HG03135 (cell line): ENCODE measurements around the gene AGTPBP1.
"Not testable (repeated sequence)": the region's sequence is repeated elsewhere in the genome, so short reads cannot be mapped to it uniquely, and the experiment has no call there.

Source experiments
- ATAC-seq: cut with Tn5 transposase; IDR thresholded peaks from one replicate; pipeline ENCODE4 v1.9.1; 2021; ENCODE audit warnings: mild to moderate bottlenecking, moderate library complexity; ENCODE audit not compliant: unreplicated experiment

AGTPBP1 gene

DNA sequence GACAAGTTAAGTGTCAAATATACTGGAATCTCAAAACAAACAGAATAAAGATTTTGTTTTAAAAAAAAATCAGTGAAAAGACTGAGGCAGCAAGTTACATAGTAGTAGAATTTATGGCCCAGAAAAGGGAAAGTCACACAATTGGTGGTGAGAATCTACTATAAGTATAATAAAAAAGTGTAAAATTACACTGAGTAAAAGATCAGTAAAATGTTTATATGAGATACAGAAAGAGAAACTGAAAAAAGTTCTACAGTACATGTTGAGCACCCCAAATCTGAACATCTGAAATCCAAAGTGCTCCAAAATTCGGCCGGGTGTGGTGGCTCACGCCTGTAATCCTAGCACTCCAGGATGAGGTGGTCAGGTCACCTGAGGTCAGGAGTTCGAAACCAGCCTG is 15.0 kb downstream of the AGTPBP1 start:
- ATAC-seq: no peak

- no peak for ATAC-seq
Measured at GRCh38 chr9:85723215-85723614, 18.5 kb downstream of the AGTPBP1 start.

DNA sequence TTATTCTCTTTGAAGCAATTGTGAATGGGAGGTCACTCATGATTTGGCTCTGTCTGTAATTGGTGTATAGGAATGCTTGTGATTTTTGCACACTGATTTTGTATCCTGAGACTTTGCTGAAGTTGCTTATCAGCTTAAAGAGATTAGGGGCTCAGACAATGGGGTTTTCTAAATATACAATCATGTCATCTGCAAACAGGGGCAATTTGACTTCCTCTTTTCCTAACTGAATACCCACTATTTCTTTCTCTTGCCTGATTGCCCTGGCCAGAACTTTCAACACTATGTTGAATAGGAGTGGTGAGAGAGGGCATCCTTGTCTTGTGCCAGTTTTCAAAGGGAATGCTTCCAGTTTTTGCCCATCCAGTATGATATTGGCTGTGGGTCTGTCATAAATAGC is 22.3 kb downstream of the AGTPBP1 start:
- not testable (repeated sequence) for ATAC-seq

DNA sequence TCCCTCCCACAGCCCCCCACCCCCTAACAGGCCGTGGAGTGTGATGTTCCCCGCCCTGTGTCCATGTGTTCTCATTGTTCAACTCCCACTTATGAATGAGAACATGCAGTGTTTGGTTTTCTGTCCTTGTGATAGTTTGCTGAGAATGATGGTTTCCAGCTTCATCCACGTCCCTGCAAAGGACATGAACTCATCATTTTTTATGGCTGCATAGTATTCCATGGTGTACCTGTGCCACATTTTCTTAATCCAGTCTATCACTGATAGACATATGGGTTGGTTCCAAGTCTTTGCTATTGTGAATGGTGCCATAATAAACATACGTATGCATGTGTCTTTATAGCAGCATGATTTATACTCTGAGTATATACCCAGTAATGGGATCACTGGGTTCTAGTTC is 23.9 kb downstream of the AGTPBP1 start:
- ATAC-seq: not testable (repeated sequence)

DNA sequence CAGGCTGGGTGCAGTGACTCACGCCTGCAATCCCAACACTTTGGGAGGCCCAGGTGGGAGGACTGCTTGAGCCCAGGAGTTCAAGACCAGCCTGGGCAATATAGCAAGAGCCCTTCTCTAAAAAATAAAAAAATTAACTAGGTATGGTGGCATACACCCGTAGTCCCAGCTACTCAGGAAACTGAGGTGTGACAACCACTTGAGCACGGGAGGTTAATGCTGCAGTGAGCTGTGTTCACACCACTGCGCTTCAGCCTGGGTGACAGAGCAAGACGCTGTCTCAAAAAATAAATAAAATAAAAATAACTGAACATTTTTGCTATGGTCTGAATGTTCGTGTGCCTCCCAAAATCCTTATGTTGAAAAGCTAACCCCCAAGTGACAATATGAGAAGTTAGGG is 24.5 kb downstream of the AGTPBP1 start:
- no peak for ATAC-seq

- peak; percentile 66 for ATAC-seq
Measured at GRCh38 chr9:85716031-85716877, 25.5 kb downstream of the AGTPBP1 start.

DNA sequence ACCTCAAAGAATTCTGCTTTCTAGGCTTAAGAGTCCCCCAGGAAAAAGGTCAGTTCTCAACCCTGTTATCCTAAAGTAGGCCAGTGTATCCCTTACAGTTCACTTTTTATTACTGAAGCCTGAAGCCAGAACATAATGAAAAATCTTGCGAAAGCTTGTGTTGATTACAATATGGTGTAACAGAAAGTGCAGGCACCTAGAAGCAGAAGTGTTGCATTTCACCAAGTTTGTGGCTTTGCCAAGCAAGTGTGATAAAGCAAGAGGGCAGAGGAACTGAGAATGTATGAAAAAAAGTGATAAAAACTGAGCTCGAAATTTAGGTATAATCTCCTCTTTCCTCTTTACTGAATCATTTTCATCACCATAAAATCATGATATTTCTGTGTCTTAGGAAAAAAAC is 26.2 kb downstream of the AGTPBP1 start:
- peak; percentile 58 for ATAC-seq

GRCh38 chr9:85713897-85714296 is 27.9 kb downstream of the AGTPBP1 start:
- no peak for ATAC-seq

- no peak for ATAC-seq
Measured at GRCh38 chr9:85704744-85705143, 37.0 kb downstream of the AGTPBP1 start.

DNA sequence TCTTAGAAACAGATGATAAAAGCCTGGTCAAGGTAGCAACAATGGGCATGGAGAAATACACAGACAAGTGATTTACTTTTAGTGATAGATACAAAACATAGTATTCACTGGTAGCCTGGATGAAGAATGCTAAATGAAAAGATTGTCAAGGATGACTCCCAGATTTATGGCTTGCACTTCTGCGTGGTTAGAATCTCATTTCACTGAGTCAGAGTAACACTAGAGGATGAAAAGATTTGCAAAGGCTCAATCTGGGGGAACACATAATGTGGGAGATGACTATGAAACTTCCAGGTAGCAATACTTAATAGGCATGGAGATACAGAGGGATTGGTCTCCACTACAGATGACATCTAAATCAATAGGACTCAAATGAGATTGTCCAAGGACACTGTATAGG is 38.4 kb downstream of the AGTPBP1 start:
- ATAC-seq: no peak

DNA sequence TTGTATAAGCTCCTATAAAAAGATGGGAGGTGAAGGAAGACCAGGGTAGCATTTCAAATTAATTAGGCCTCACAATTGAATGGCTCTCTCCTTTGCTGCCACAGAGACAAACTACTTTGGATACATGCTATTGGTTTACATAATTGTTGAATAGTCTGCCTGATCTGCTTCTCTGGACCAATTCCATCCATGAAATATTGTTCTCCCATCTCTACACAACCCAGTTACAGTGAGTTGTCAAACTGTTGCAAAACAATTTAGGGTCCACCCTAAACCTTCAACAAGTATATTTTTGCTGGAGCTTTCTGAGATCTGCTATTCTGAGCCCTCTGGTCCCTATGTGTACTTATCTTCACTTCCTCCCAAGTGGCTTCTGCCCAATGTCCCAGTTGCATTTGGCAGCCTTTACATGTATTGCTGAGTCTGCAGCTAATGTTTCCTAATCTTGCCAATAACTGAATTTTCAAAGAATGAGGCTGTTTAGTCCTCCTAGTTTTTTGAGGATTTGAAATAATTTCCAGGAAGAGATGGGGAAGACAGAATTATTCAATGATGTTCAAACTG is 38.9 kb downstream of the AGTPBP1 start:
- no peak for ATAC-seq

DNA sequence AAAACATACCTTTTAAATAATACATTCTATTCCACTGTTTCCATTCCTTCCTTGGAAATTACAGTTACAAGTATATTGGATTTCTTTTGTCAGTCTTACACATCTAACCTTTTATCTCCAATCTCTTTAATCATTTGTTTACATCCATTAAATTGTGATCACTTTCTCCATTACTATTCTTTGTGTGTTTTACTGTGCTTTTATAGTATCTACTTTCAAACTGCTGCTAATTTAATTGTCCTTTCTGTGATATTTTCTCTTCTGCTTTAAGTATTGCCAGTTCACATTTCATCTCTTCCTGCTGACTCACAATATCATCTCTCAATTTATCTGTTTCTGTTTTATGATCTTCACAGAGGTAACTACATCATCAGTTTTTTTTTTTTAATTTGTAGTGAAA is 39.6 kb downstream of the AGTPBP1 start:
- ATAC-seq: no peak

- no peak for ATAC-seq
Measured at GRCh38 chr9:85700330-85700729, 41.4 kb downstream of the AGTPBP1 start.

DNA sequence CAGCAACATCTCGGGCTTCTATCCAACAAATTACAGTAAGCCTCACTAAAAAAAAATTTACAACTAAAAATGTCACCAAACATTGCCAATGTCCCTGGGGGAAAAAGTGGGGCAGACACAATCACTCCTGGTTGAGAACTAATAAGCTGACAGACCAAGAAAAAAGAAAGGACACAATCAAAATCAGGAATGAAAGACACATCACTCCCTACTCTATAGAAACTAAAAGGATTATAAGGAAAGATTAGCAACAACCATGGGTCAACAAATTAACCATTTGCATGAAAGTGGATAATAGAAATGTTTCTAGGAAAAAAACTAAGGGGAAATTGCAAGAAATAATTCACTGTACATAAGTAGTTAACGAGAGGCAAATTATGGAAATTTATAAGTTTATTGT is 53.4 kb downstream of the AGTPBP1 start:
- no peak for ATAC-seq

- ATAC-seq: no peak
Measured at GRCh38 chr9:85685081-85685480, 56.7 kb downstream of the AGTPBP1 start.

GRCh38 chr9:85676790-85677189 is 65.0 kb downstream of the AGTPBP1 start:
- no peak for ATAC-seq

GRCh38 chr9:85667374-85667773 is 74.4 kb downstream of the AGTPBP1 start:
- ATAC-seq: no peak

- no peak for ATAC-seq
Measured at GRCh38 chr9:85666086-85666485, 75.7 kb downstream of the AGTPBP1 start.

DNA sequence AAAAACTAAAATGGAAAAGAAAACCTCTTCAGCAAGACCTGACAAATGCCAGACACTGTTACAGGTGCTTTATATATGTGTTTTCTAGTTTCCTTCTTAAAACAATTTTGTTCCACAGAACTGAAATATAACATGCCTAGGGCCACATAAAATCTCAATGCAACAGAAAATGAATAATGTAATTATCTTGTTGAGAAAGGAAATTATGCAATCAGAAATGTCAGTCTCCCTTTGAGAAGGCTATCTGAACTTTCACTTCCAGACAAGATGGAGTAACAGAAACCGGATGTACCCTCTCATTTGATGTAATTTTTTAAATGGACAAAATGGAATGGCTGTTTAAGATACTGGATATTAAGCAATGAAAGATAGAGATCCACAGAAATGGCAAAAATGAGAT is 79.2 kb downstream of the AGTPBP1 start:
- no peak for ATAC-seq

DNA sequence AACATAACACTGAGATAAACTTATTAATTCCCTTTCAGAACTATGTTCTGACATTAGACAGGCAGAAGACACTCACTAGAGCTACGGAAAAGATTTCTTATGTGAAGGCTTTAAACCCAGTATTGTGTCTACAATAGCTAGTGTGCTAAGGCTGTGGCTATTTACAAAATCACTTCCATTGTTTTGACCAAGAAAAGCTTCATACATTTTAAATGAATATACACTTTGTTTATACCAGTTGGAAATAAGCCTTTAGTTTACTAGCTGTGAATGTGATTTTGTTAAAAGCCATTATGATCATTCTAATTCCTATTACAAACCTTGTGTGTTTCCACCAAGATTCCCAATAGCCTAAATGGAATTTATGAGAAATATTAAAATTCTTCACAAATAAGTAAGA is 83.0 kb downstream of the AGTPBP1 start:
- ATAC-seq: no peak

DNA sequence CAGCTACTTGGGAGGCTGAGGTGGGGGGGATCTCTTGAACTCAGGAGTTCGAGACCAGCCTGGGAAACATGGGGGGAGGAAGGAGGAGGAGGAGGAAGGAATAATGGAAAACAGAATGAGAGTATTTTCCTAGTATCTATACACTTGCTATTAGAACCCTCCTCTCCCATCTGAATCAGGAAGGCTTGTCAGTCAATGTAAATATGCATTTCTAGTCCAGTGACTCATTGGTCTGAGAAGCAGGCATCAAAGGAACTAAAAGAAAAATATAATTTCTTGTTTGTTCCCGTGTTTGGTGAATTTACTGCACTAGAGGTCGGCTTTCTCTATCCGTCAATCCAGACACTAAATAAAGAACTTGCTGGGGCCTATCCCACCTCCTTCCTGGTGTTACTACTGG is 88.6 kb downstream of the AGTPBP1 start:
- no peak for ATAC-seq

- peak; percentile 87 for ATAC-seq
Measured at GRCh38 chr9:85647571-85647970, 94.2 kb downstream of the AGTPBP1 start.
